T-helper 17 cell (primary cell): ENCODE data around the gene FAM83F. TPM values are rescaled to one million over a fixed set of nuclear protein-coding genes. Genes with fewer than 3 reads are reported as not detected.
"Not testable (repeated sequence)": the region's sequence is repeated elsewhere in the genome, so short reads cannot be mapped to it uniquely, and the experiment has no call there.

ENCODE experiments used
- ATAC-seq: fragments of 150-1000 bp; cut with Tn5 transposase; 2 replicates; pipeline ENCODE4 v1.10.0; 2021; ENCODE audit warnings: mild to moderate bottlenecking, moderate library complexity
- DNase-seq, 3 donors: peaks; one replicate each; pipeline versions ENCODE4 v3.0.0 to v3.0.0-alpha.2; 2020 to 2021
- H3K9me3 ChIP-seq: one replicate; pipeline ENCODE4 v1.7.0; 2013; ENCODE audit warnings: low read length, mild to moderate bottlenecking; ENCODE audit not compliant: control insufficient read depth, poor library complexity, severe bottlenecking
- H3K27ac Mint-ChIP-seq: one replicate; pipeline ENCODE4 v1.8.0; 2022; ENCODE audit warnings: mild to moderate bottlenecking, moderate library complexity, mixed read lengths
- H3K27me3 Mint-ChIP-seq: one replicate; pipeline ENCODE4 v1.8.0; 2022; ENCODE audit warnings: mixed read lengths
- H3K36me3 Mint-ChIP-seq: one replicate; pipeline ENCODE4 v1.8.0; 2022; ENCODE audit warnings: low read depth, mixed read lengths
- H3K4me1 Mint-ChIP-seq: one replicate; pipeline ENCODE4 v1.8.0; 2022; ENCODE audit warnings: mild to moderate bottlenecking, mixed read lengths
- H3K4me3 Mint-ChIP-seq: one replicate; pipeline ENCODE4 v1.8.0; 2022; ENCODE audit warnings: mild to moderate bottlenecking, moderate library complexity, mixed read lengths
- total RNA-seq, 4 donors: library from RNA in 2 of 4; stranded (reverse) in 2 of 4; gene quantifications; one replicate each; pipeline ENCODE4 v1.2.3 and lab custom pipeline; 2022 to 2026

The FAM83F gene
- total RNA-seq, 2 donors from 2014 or later: 1.6 to 2.1 TPM

DNA sequence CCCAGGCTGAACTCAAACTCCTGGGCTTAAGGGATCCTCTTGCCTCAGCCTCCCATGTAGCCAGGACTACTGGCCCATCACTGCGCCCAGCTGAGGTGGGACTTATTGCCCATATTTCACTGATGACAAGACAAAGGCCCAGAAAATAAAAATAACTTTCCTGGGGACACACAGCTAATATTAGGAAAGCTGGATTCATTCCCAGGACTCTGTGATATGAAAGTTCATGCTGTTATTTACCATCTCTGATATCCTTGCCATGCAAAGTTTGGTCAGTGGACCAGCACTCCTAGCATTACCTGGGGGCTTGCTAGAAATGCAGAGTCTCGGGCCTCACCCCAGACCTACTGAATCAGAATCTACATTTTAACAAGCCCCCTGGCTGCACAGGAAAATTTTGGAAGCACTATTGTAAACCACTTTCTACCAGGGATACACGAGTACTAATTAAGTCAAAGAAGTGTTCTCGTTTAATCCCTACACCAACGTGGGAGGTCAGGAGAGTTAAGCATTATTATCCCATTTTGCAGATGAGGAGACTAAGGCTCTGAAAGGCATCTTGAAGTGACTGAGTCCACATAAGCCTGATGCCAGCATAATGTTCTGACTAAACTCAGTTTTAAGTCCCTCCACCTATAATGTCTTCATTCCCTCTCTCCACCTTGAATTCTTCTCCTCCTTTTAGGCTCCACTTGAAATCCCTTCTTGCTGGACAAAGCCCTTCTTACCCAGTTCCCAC lies 2.5 kb upstream of the FAM83F start:
- DNase-seq (no peak), ATAC-seq (no peak)
- Mint-ChIP-seq H3K4me3 (no peak overlapping the region), H3K27ac (peak overlapping the region; percentile 72), H3K36me3 (peaks cover 3% of the 10 kb centered on the region), H3K27me3 (peaks cover 48% of the 10 kb centered on the region), H3K4me1 (peaks cover 10% of the 10 kb centered on the region)
- no peaks in the 10 kb centered on the region for H3K9me3 ChIP-seq

DNA sequence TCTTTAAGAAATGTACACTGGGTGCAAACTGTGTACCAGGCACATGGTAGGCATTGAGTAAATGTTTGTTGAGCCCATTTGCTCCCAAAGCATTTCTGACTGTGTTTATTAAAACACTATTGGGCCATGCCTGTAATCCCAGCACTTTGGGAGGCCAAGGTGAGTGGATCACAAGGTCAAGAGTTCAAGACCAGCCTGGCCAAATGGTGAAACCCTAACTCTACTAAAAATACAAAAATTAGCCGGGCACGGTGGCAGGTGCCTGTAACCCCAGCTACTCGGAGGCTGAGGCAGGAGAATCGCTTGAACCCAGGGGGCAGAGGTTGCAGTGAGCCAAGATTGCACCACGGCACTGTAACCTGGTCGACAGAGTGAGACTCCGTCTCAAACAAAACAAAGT lies 1.9 kb upstream of the FAM83F start:
- not testable (repeated sequence) for H3K9me3 ChIP-seq, DNase-seq, H3K4me1 Mint-ChIP-seq, H3K36me3 Mint-ChIP-seq, ATAC-seq
- H3K27me3 Mint-ChIP-seq: peaks cover 55% of the 10 kb centered on the region
- peak overlapping the region; percentile 9 for H3K4me3 Mint-ChIP-seq
- peak overlapping the region; percentile 72 for H3K27ac Mint-ChIP-seq

DNA sequence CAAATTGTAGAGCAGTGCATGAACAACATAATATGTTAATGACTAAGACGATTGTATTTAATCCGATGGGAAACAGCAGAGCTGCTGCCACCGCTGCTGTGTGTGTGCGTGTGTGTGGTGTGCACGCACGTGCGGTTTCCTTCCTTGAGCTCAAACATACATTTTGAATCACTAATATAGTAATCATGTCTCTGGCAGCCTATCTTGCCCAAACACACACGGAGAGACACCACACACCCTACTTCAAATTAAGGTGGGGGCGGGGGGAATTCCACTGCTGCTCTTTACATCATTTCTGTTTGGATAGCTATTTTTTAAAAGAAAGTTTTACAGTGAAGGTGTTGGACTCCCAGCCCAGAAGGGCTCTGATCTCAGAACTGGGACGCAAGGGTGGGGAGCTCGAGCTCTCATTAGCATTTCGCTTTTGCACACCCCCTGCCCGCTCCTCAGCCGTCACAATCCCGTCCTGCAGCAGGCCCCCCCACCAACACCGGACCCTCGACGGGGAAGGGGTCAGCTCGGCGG lies 651 bp upstream of the FAM83F start:
- Mint-ChIP-seq H3K4me1 (peaks cover 5% of the 10 kb centered on the region), H3K27ac (peak overlapping the region; percentile 72), H3K4me3 (peak overlapping the region; percentile 75), H3K27me3 (peaks cover 51% of the 10 kb centered on the region), H3K36me3 (peaks cover under 1% of the 10 kb centered on the region)
- no peaks in the 10 kb centered on the region for H3K9me3 ChIP-seq
- peak in 2 of 3 donors; percentile 20 to 30 for DNase-seq
- ATAC-seq: peak; percentile 87

DNA sequence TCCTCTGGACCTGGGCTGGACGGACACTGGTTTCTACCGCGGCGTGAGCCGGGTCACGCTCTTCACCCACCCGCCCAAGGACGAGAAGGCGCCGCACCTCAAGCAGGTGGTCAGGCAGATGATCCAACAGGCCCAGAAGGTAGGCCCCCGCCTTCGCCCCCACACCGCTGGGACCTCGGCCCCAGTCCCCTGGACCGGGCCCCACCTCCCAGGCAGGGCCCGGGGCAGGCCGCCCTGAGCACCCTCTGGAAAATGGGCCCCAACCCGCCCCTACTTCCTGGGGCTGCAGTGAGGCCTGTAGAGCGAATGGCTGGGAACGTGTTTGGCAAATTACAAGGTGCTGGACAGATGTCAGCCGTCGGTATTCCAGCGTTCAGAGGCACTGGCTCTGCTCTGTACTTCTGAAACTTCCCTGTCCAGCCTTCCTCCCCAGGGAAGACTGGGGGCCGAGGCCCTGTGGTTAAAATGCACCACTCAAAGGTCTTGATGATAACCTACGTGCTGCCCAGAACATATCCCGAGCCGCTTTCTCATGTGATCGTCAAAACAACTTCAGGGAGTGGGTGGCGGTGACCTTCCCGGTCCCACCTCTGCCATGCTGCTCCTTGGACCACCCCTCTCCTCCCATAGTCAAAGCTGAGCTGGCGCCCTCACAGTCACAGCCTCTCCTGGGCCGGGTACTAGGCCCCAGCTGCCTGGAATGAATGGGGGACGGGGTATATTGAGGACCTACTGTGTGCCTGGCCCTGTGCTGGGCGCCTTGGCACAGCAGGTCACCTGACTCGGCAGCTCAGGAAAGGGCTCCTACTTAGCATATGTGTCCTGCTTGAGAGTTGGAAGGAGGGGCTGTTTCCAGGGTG lies 869 bp downstream of the FAM83F start:
- peak overlapping the region; percentile 36 for H3K4me3 Mint-ChIP-seq

DNA sequence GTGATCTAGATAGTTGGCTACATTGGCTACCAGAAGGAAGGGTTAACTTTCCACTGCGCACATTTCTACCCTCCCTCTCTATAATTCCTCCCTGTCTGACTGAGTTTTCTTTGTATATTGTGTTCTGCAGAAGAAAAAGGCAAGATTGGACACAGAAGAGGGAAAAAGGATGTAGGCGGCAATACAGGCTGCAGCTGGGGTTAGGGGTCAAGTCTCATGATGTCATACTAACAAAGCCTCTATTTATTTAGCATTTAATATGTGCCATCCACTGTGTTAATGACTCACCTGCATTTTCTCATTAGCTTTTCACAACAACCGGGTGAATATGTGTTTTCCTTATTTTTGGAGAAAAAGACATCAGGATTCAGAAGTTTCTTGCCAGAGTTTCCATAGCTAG lies 2.0 kb downstream of the FAM83F start:
- H3K27ac Mint-ChIP-seq: no peak overlapping the region
- ATAC-seq (no peak), DNase-seq (no peak)
- H3K4me3 Mint-ChIP-seq: no peak overlapping the region
- H3K4me1 Mint-ChIP-seq: peaks cover 4% of the 10 kb centered on the region
- no peaks in the 10 kb centered on the region for H3K36me3 Mint-ChIP-seq
- H3K27me3 Mint-ChIP-seq: peaks cover 51% of the 10 kb centered on the region
- H3K9me3 ChIP-seq: no peaks in the 10 kb centered on the region

More for the DNA sequence above, 869 bp downstream of the FAM83F start:
- no peaks in the 10 kb centered on the region for H3K9me3 ChIP-seq
- DNase-seq: no peak
- Mint-ChIP-seq H3K4me1 (peaks cover 4% of the 10 kb centered on the region), H3K27me3 (peaks cover 52% of the 10 kb centered on the region), H3K36me3 (no peaks in the 10 kb centered on the region), H3K27ac (no peak overlapping the region)
- ATAC-seq: no peak

DNA sequence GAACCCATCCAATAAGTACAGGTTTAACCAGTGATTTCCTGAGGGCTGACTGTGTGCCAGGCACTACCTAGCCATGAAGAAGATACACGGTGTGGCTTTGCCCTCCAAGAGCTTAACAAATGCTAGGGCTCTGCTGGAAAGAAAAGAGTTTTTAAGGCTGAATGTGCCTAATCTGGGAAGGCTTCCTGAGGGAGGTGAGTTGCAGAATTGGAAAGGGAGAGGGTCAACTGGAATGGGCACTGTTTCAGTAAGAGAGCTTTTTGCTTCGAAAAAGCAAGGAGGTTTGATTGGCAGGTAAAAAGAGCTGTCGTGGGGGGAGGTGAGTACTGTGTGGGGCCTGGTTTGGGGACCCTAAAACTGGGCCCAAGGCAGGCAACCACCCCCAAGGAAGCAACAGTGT lies 2.7 kb downstream of the FAM83F start:
- H3K36me3 Mint-ChIP-seq: no peaks in the 10 kb centered on the region
- DNase-seq (no peak), ATAC-seq (no peak)
- H3K9me3 ChIP-seq: no peaks in the 10 kb centered on the region
- no peak overlapping the region for H3K4me3 Mint-ChIP-seq
- peaks cover 44% of the 10 kb centered on the region for H3K27me3 Mint-ChIP-seq
- no peak overlapping the region for H3K27ac Mint-ChIP-seq
- peaks cover 4% of the 10 kb centered on the region for H3K4me1 Mint-ChIP-seq

DNA sequence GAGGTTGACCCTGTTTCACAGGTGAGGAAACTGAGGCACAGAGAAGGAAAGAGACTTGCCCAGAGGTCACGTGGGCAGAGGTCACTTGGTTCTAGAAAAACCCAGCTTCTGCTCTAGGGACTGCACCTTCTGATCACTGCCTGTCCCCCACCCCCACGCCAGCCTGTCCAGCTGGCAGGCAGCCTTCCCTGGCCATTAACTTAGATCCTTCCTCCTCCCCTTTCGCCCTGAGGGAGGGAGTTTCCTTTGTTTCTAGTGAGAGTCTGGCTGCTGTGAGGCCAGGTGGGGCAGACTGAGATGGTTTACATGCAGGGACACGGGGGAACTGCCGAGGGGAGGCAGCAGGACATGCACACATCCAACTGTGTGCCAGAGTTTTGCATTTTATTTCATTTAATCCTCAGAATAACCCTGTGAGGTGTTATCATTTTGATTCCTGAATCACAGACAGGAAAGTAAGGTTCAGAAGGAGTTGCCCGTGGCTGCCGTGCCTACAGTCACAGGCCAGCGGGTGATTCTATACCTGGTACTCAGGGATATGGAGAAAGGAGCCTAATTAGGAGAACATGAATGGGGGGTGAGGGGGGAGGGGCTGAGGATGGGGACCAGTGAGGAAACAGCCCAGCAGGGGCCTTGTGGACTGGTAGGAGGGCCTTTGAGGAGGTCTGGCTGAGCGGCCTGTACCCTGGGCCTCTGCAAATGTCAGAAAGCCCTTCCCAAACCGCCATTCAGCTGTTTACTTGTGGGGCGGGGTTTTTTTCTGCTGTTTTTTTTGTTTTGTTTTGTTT lies 3.4 kb downstream of the FAM83F start:
- Mint-ChIP-seq H3K4me1 (peaks cover 4% of the 10 kb centered on the region), H3K27me3 (peaks cover 37% of the 10 kb centered on the region), H3K4me3 (no peak overlapping the region), H3K27ac (no peak overlapping the region), H3K36me3 (no peaks in the 10 kb centered on the region)
- no peaks in the 10 kb centered on the region for H3K9me3 ChIP-seq
- DNase-seq: no peak
- no peak for ATAC-seq

DNA sequence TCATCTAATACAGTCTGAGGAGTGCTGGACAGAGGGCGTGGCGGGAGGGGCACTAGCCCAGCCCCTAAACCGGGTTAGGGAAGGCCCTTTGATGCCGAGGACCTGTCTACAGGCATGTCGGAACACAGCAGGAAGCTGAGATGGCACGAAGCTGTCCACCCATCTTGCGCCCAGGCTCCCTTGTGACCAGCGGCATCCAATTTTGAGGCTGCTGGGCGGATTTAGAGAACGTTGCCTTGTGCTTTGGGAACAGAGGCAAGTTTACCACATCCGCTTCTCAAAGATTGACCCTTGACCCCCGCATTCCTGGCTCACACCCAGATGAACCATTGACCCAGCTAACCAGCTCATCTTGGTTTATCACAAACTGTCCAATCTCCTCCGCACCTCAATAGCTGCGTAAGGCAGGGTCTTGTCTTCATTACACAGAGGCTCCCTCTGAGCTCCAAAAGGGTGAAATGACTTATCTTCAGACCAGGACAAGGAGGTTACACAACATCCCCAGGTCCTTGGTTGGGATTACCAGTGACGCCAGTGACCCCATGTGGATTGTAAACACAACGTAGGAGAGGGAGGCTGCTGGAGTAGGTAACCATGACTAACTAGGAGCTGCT lies 4.5 kb downstream of the FAM83F start:
- DNase-seq (no peak), ATAC-seq (no peak)
- peaks cover 30% of the 10 kb centered on the region for H3K27me3 Mint-ChIP-seq
- no peaks in the 10 kb centered on the region for H3K4me1 Mint-ChIP-seq
- H3K36me3 Mint-ChIP-seq: no peaks in the 10 kb centered on the region
- no peaks in the 10 kb centered on the region for H3K9me3 ChIP-seq
- H3K4me3 Mint-ChIP-seq: no peak overlapping the region
- H3K27ac Mint-ChIP-seq: no peak overlapping the region

DNA sequence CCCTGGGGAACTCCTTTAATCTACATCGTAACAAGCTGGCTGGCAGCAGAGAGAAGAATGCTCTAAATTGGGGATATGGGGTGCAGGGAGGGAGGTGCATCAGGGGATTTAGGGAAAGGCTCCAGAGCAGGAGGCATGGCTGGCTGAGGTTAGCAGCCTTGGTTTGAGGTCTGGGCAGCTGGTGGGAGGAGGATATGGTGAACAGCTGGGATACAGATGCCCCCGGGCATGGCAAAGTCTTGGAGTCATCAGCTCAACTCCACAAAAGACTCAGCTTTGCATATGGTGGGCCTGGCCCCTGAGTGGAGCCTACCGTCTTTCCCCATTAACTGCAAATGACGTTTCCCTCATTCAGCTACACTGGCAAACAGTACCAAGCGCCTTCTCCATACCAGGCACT lies 5.4 kb downstream of the FAM83F start:
- Mint-ChIP-seq H3K36me3 (no peaks in the 10 kb centered on the region), H3K27ac (no peak overlapping the region), H3K4me3 (no peak overlapping the region), H3K4me1 (no peaks in the 10 kb centered on the region), H3K27me3 (peaks cover 36% of the 10 kb centered on the region)
- H3K9me3 ChIP-seq: no peaks in the 10 kb centered on the region
- DNase-seq (no peak), ATAC-seq (no peak)

DNA sequence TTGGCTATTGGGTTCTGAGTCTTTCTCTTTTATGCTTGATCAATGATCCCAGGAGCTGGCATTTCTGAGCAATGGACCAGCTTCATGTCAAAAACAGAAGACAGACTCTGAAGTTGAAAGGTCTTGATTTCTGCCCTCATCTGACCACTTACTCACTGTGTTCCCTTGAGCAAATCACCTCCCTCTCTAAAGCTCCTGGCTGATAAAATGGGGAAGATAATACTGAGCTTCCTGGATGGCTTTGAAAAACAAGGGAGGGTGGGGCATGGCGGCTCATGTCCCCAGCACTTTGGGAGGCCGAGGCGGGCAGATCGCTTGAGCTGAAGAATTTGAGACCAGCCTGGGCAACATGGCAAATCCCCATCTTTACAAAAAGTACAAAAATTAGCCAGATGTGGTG lies 6.4 kb downstream of the FAM83F start:
- Mint-ChIP-seq H3K36me3 (no peaks in the 10 kb centered on the region), H3K4me1 (no peaks in the 10 kb centered on the region), H3K27me3 (peaks cover 38% of the 10 kb centered on the region), H3K4me3 (no peak overlapping the region), H3K27ac (peak overlapping the region; percentile 59)
- no peaks in the 10 kb centered on the region for H3K9me3 ChIP-seq
- ATAC-seq (no peak), DNase-seq (no peak)

DNA sequence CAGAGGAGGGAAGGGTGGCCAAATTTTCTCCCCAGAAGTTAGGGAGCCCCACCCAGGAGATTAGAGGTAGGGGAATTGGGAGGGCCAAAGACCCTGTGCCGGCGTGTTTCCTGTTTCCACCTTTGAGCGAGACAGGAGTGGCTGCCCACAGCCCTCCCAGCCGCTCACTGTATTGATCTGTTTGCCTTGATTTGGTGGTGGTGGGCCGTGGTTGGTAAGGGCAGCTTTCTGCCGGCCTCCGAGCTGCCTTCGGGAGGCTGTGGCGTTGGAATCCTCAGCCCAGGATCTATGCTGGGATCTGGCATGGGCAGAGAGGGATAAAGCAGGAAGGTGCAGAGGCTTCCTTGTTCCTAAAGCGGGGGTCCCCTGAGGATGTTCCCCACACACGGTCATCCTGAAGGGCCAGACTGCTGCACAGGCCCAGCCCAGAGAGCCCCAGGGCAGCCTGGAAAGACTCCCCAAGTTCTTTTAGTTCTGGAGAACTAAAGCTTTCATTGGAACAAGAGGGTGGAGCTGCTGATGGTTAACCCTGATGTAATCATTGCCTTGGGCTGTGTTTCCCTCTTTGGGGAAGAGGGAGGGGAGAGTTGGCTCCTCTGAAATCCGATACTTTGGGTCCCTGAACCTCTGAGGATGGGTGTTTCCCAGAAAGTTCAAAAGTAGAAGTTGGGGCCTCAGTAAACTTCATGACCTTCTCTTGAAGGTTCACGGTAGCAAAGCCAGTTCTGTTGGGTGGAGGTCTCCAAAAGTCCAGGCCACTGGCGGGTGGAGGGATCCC lies 7.2 kb downstream of the FAM83F start:
- H3K9me3 ChIP-seq: no peaks in the 10 kb centered on the region
- no peak overlapping the region for H3K4me3 Mint-ChIP-seq
- peaks cover 31% of the 10 kb centered on the region for H3K27me3 Mint-ChIP-seq
- no peak for ATAC-seq
- no peaks in the 10 kb centered on the region for H3K4me1 Mint-ChIP-seq
- no peaks in the 10 kb centered on the region for H3K36me3 Mint-ChIP-seq
- H3K27ac Mint-ChIP-seq: no peak overlapping the region
- DNase-seq: no peak
